ENCODE measurements around the gene SCYGR3.

Gene SCYGR3

GRCh38 chr2:227617316-227618230 is 2.9 kb upstream of the SCYGR3 start, which contains the start of gene SCYGR4:
TSS of gene SCYGR4 (plus strand) at chr2:227617498. CDS start at chr2:227617498, 0 bp downstream.
- Histone ChIP-seq H3K4me3 (ENCODE audit: low read depth, low read length) (no peak within 1 kb of the TSS), H3K27ac (no peak within 1 kb of the TSS), H3K9me3 (ENCODE audit: severe bottlenecking) (no peaks in the 10 kb centered on the region), H3K27me3 (ENCODE audit: insufficient read depth, low read depth, severe bottlenecking) (no peaks in the 10 kb centered on the region), H3K36me3 (no peaks in the 10 kb centered on the region)
- DNase-seq: no peak
- TF ChIP-seq, protein P1, sequence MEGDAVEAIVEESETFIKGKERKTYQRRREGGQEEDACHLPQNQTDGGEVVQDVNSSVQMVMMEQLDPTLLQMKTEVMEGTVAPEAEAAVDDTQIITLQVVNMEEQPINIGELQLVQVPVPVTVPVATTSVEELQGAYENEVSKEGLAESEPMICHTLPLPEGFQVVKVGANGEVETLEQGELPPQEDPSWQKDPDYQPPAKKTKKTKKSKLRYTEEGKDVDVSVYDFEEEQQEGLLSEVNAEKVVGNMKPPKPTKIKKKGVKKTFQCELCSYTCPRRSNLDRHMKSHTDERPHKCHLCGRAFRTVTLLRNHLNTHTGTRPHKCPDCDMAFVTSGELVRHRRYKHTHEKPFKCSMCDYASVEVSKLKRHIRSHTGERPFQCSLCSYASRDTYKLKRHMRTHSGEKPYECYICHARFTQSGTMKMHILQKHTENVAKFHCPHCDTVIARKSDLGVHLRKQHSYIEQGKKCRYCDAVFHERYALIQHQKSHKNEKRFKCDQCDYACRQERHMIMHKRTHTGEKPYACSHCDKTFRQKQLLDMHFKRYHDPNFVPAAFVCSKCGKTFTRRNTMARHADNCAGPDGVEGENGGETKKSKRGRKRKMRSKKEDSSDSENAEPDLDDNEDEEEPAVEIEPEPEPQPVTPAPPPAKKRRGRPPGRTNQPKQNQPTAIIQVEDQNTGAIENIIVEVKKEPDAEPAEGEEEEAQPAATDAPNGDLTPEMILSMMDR (IDR thresholded peaks at IDR 0.05; ENCODE audit: low read depth, low read length): no peak

DNA sequence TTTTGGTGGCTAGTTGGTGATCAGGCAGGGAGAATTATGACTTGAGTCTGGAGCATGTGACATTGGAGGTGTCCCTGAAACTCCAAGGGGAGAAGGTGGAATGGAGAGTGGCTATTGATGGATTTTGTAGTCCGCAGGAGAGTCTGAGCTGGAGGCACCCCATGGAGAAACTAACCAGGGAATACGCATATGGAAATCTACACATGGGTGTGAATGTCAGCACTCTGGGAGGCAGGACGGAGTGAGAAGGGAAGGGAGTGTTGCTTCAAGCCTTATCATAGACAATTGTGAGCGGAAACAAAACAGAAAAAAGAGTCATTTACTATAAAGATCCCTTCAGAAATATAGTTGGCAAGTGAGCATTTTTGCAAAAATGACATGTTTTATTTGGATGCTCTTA is 2.0 kb upstream of the SCYGR3 start:
- Histone ChIP-seq H3K27ac (no peak overlapping the region), H3K36me3 (no peaks in the 10 kb centered on the region), H3K27me3 (ENCODE audit: insufficient read depth, low read depth, severe bottlenecking) (no peaks in the 10 kb centered on the region), H3K9me3 (ENCODE audit: severe bottlenecking) (no peaks in the 10 kb centered on the region), H3K4me3 (ENCODE audit: low read depth, low read length) (no peak overlapping the region)
- no peak for DNase-seq
- TF ChIP-seq, protein P1 (IDR thresholded peaks at IDR 0.05; ENCODE audit: low read depth, low read length): no peak

DNA sequence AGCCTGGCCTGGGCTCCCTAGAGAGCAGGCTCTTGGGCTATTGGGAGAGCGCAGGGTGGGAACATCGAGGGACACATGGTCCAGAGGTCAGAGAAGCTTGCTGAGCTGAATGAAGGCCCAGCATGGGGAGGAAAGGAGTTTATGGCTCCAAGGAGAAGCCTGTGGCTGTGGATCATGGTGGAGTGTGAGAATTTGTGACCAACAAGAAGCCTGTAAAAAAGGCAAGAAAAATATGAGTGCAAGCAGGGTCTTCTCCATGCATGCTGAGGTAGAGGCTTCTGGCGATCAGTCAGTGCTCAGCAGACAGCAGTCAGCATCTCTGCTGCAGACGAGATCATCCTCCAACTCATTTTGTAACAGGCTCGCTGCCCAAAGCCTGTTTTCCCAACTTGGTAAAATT is 1.3 kb upstream of the SCYGR3 start:
- no peaks in the 10 kb centered on the region for H3K9me3 ChIP-seq (ENCODE audit: severe bottlenecking)
- no peaks in the 10 kb centered on the region for H3K27me3 ChIP-seq (ENCODE audit: insufficient read depth, low read depth, severe bottlenecking)
- TF ChIP-seq, protein P1 (IDR thresholded peaks at IDR 0.05; ENCODE audit: low read depth, low read length): no peak
- no peaks in the 10 kb centered on the region for H3K36me3 ChIP-seq
- no peak overlapping the region for H3K27ac ChIP-seq
- DNase-seq: no peak
- no peak overlapping the region for H3K4me3 ChIP-seq (ENCODE audit: low read depth, low read length)

DNA sequence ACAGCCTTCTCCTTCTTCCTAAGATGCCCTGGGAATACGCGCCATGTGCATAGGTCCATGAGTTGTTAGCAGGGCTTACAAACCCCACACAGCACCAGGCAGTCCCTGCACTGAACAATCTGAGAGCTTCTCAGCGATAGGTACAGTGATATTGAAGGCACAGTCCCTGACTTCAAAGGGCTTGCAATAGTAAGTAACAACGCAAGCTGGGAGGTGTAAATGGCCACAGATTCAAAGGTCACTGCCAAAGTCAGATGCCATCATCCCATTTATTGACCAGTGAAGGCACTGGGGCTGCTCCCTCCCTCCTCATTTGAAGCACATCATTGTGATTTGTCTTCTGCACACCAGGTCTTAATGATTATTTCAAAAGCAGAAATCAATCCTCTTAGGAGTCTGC is 541 bp upstream of the SCYGR3 start:
- TF ChIP-seq, protein P1 (IDR thresholded peaks at IDR 0.05; ENCODE audit: low read depth, low read length): no peak
- no peaks in the 10 kb centered on the region for H3K9me3 ChIP-seq (ENCODE audit: severe bottlenecking)
- DNase-seq: no peak
- no peaks in the 10 kb centered on the region for H3K27me3 ChIP-seq (ENCODE audit: insufficient read depth, low read depth, severe bottlenecking)
- no peaks in the 10 kb centered on the region for H3K36me3 ChIP-seq
- H3K27ac ChIP-seq: no peak overlapping the region
- no peak overlapping the region for H3K4me3 ChIP-seq (ENCODE audit: low read depth, low read length)

DNA sequence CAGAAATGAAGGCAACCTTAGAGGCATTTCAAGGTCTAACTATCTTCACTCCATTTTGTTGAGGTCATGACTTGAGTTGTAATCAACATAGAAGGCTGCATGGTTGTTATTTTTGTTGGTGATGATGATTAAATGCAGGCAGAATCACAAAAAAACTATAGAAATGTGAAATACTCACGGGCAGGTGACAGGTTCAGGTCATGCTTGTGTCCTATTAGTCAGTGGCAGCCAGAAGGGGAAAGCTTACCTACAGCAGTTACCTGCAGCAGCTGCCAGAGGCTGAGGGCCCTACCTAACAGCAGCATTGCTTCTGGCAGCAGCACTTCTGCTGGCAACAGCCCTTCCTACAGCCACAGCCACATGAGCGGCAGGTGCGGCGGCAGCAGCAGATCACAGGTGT is 394 bp downstream of the SCYGR3 start:
- H3K36me3 ChIP-seq: no peaks in the 10 kb centered on the region
- no peak for DNase-seq
- no peak overlapping the region for H3K27ac ChIP-seq
- TF ChIP-seq, protein P1 (IDR thresholded peaks at IDR 0.05; ENCODE audit: low read depth, low read length): no peak
- H3K4me3 ChIP-seq (ENCODE audit: low read depth, low read length): no peak overlapping the region
- no peaks in the 10 kb centered on the region for H3K27me3 ChIP-seq (ENCODE audit: insufficient read depth, low read depth, severe bottlenecking)
- H3K9me3 ChIP-seq (ENCODE audit: severe bottlenecking): no peaks in the 10 kb centered on the region

Measured in WERI-Rb-1 (cell line).